DMS53 treated with DMSO at 0.1 percent for 48 hours (cell line): Measurements from ENCODE around the gene ANKRD34B.
"Not testable (repeated sequence)": the region's sequence is repeated elsewhere in the genome, so short reads cannot be mapped to it uniquely, and the experiment has no call there.

Experiments used
- DNase-seq: peaks from one replicate; lab custom pipeline; 2025; ENCODE audit not compliant: unreplicated experiment; lab: John Stamatoyannopoulos, UW

The ANKRD34B gene

GRCh38 chr5:80569961-80570786 is at the start of gene ANKRD34B:
Gene ANKRD34B, minus strand, starts transcription at chr5:80570280. Its CDS starts 10,261 bp downstream, at chr5:80560019.
- DNase-seq = no peak

- DNase-seq = no peak
Observed at GRCh38 chr5:80619086-80619485, 49.0 kb upstream of the ANKRD34B start.

DNA sequence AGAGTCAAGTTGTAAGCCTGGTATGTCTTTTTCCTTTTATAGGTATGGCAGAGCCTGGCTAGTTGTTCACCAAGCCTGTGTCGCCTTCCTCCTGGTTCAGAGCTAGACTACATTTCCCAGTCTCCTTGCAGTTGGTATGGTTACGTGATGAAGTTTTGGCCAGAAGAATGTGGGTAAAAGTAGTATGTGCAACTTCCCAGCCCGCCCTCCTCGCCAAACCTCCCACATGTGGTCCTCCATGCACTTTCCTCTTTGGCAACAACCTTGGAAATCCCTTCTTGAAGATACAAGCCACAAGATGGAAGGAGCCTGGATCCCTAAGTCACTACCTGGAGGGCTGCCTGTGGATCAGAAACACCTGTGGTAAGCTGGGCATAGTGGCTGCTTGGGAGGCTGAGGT is 48.4 kb upstream of the ANKRD34B start:
- DNase-seq = no peak

- DNase-seq = no peak
Observed at GRCh38 chr5:80615266-80615914, 45.3 kb upstream of the ANKRD34B start.

- DNase-seq = no peak
Observed at GRCh38 chr5:80609692-80610091, 39.6 kb upstream of the ANKRD34B start.

DNA sequence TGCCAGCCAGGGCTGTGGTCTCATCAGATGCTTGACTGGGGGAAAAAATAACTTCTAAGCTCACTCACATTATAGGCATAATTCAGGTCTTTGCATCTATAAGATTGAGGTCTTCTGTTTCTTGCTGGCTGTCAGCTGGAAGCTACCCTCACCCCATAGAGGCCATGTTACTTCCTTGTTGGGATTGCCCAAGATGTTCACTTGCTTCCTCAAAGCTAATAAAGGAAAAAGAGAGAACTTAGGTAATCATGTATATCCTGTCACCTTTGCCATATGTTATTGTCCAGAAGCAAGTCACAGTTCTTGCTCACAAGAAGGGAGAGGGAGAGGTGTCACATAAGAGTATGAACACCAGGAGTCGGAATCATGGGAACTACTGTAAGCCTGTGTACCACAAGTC is 38.7 kb upstream of the ANKRD34B start:
- no peak for DNase-seq

GRCh38 chr5:80607832-80608231 is 37.8 kb upstream of the ANKRD34B start:
- no peak for DNase-seq

GRCh38 chr5:80607343-80607742 is 37.3 kb upstream of the ANKRD34B start:
- DNase-seq = no peak

DNA sequence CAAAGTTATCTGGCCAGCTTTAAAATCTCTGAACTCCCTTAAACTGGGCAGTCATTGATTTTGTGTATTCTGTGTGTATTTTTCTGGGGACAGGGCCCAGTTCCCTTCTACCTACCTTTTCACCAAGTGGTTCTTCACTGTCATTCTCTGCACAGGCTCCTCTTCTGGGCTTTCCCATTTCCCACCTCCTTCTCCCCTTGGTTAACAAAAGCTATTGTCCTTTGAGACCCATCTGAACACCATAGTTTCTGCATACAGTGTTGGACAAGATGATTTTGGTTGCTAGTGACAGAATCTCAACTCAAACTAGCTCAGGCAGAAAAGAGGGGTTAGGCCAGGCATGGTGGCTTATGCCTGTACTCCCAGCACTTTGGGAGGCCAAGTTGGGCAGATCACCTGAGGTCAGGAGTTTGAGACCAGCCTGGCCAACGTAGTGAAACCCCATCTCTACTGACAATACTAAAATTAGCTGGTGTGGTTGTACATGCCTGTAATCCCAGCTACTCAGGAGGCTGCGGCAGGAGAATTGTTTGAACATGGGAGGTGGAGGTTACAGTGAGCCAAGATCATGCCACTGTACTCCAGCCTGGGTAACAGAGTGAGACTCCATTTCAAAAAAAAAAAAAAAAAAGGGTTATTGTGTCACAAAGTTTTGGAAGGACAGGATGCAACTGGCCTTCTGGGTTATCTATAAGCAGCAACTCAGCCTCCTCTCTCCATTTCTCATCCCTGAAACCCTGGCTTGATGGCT is 31.0 kb upstream of the ANKRD34B start:
- DNase-seq = no peak

DNA sequence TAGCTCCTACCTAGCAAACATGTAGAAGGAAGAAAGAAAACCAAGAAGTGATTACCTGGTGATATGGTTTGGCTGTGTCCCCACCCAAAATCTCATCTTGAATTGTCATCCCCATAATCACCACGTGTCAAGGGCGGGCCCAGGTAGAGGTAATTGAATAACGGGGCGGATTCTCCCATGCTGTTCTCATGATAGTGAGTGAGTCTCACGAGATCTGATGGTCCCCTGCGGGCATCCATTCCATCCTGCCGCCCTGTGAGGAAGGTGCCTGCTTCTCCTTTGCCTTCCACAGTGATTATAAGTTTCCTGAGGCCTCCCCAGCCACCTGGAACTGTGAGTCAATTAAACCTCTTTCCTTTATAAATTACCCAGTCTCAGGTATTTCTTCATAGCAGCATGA is 27.4 kb upstream of the ANKRD34B start:
- DNase-seq = no peak

DNA sequence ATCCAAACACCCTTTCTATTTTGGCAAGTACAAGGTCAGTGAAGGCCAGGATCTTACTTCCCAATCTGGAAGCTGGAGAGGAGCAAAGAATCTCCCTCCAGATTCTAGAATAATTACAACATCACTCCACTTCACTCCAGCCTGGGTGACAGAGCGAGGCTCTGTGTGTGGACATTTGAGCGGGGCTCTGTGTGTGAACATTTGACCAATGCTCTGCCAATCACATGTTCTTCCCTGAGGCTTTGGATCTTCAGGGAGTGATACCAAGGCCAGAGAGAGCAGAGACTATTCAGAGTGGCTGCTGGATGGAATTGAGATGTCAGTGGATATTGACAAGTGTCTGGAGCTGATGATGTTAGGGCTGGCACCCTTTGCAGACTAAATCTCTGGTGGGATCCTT is 24.7 kb upstream of the ANKRD34B start:
- DNase-seq = no peak

GRCh38 chr5:80592761-80593160 is 22.7 kb upstream of the ANKRD34B start:
- no peak for DNase-seq

- DNase-seq = no peak
Observed at GRCh38 chr5:80592105-80592504, 22.0 kb upstream of the ANKRD34B start.

DNA sequence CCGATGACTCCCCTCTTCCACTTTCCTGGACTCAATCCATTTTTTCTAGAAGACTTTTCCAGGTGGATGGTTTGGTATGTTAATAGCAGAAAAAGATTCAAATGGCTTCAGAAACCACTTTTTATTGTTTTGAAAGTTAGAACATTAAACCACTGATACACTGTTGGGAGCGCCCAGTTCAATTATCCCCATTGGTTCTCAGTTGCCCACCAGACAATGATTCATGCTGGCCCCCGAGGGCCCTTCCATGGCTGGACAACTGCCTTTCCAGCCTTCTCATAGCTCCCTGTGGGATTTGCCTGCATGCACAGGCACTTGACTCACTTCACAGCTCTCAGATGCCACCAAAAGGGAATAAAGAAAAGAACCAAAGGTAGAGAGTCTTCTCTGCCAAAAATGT is 21.3 kb upstream of the ANKRD34B start:
- no peak for DNase-seq

DNA sequence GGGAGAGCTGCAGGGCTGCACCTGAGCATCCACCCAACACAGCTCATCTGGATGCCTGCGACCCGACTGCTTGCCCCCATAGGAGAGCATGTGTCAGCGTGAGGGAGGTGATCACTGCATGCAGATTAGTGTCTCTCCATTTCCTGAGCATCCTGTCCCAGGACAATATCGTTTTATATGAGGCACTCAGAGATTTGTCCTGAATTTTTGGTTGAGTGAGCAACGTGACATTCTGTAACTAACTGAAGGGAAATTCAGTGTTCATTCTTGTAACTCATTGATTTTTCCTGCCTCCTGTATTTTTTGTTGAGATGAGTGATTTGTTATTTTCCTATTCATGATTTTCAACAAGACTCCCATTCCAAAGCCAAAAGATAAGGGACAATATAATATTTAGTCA is 20.7 kb upstream of the ANKRD34B start:
- no peak for DNase-seq

GRCh38 chr5:80588858-80589540 is 18.9 kb upstream of the ANKRD34B start:
- DNase-seq = no peak

- DNase-seq = no peak
Observed at GRCh38 chr5:80584770-80585169, 14.7 kb upstream of the ANKRD34B start.

- not testable (repeated sequence) for DNase-seq
Observed at GRCh38 chr5:80580291-80580690, 10.2 kb upstream of the ANKRD34B start.

DNA sequence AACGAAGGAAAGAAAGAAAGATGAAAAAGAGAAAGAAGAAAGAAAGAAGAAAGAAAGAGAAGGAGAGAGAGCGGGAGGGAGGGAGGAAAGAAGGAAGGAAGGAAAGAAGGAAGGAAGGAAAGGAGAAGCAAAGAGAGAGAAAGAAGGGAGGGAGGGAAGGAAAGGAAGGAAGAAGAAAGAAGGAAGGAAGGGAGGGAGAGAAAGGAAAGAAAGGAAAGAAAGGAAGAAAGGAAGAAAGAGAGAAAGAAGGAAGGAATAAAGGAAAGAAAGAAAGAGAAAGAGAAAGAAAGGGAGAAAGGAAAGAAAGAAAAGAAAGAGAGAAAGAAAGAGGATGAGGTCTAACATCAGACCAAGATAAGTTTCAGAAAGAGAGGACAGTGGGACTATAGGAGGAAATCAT is 9.0 kb upstream of the ANKRD34B start:
- DNase-seq = no peak

DNA sequence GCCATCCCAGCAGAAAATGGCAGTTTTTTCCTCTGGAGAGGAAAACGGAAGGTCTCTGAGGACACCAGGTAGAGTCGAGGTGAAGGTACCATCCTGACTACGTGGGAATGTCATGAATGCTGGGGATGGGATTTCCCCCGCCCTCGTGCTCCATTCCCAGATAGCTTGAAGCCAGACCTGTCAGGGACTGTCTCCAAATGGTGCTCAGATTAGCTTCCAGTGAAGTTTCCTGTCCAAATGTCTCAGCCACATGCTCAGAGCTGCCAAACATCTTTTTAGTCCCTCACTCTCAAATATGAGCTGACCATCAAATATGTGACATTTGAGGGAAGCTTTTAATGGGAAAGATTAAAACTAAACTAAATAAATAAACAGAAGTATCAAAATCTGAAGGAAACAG is 7.6 kb upstream of the ANKRD34B start:
- no peak for DNase-seq

DNA sequence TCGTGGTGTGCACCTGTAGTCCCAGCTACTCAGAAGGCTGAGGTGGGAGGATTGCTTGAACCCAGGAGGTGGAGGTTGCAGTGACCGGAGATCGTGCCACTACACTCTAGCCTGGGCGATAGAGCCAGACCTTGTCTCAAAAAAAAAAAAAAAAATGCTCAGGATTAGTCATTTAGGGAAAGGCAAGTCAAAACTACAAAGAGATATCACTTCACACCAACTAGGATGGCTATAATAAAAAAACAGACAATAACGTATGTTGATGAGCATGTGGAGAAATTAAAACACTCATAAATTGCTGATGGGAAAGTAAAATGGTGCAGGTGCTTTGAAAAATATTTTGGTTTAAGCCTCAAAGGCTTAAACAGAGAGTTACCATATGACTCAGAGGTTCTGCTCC is 6.3 kb upstream of the ANKRD34B start:
- no peak for DNase-seq
